SK-N-DZ (cell line): ENCODE data around the gene C15orf39.
"Not testable (repeated sequence)": the region's sequence is repeated elsewhere in the genome, so short reads cannot be mapped to it uniquely, and the experiment has no call there.

ENCODE experiments used
- DNase-seq: peaks from one replicate; pipeline ENCODE4 v3.0.0-alpha.2; 2015; ENCODE audit warnings: low spot score

C15orf39 gene

GRCh38 chr15:75230551-75231371 is 29.1 kb downstream of the C15orf39 start:
- no peak for DNase-seq

GRCh38 chr15:75231836-75232235 is 30.2 kb downstream of the C15orf39 start:
- no peak for DNase-seq

- DNase-seq: no peak
Measured at GRCh38 chr15:75232252-75232813, 30.7 kb downstream of the C15orf39 start.

- no peak for DNase-seq
Measured at GRCh38 chr15:75232826-75233503, 31.3 kb downstream of the C15orf39 start.

- DNase-seq: no peak
Measured at GRCh38 chr15:75233504-75234190, 32.0 kb downstream of the C15orf39 start.

GRCh38 chr15:75234191-75234810 is 32.6 kb downstream of the C15orf39 start:
- DNase-seq: no peak

- no peak for DNase-seq
Measured at GRCh38 chr15:75235051-75235673, 33.5 kb downstream of the C15orf39 start.

GRCh38 chr15:75235760-75236729 is 34.4 kb downstream of the C15orf39 start:
- no peak for DNase-seq

- DNase-seq: no peak
Measured at GRCh38 chr15:75237316-75237982, 35.8 kb downstream of the C15orf39 start.

GRCh38 chr15:75238150-75238549 is 36.5 kb downstream of the C15orf39 start:
- no peak for DNase-seq

GRCh38 chr15:75245741-75246140 is 44.1 kb downstream of the C15orf39 start:
- not testable (repeated sequence) for DNase-seq

GRCh38 chr15:75248991-75249390 is 47.3 kb downstream of the C15orf39 start:
- DNase-seq: not testable (repeated sequence)

GRCh38 chr15:75249726-75250125 is 48.0 kb downstream of the C15orf39 start:
- no peak for DNase-seq

- DNase-seq: not testable (repeated sequence)
Measured at GRCh38 chr15:75251343-75251742, 49.7 kb downstream of the C15orf39 start.

- DNase-seq: not testable (repeated sequence)
Measured at GRCh38 chr15:75252285-75252684, 50.6 kb downstream of the C15orf39 start.

- DNase-seq: not testable (repeated sequence)
Measured at GRCh38 chr15:75258034-75258433, 56.4 kb downstream of the C15orf39 start, which contains the start of gene GOLGA6C. TSS of gene GOLGA6C (plus strand) at chr15:75258334. CDS start at chr15:75258599, 265 bp downstream.

- DNase-seq: not testable (repeated sequence)
Measured at GRCh38 chr15:75258620-75259343, 57.1 kb downstream of the C15orf39 start.

GRCh38 chr15:75259873-75260272 is 58.2 kb downstream of the C15orf39 start:
- not testable (repeated sequence) for DNase-seq
